Measurements from ENCODE around the gene GTF2A1L. TPM values are rescaled to one million over a fixed set of nuclear protein-coding genes. Genes with fewer than 3 reads are reported as not detected.
"Not testable (repeated sequence)": the region's sequence is repeated elsewhere in the genome, so short reads cannot be mapped to it uniquely, and the experiment has no call there.

Gene GTF2A1L
- total and polyA plus RNA-seq, 2 experiments from 2014 or later: 0.52 to 4.1 TPM

DNA sequence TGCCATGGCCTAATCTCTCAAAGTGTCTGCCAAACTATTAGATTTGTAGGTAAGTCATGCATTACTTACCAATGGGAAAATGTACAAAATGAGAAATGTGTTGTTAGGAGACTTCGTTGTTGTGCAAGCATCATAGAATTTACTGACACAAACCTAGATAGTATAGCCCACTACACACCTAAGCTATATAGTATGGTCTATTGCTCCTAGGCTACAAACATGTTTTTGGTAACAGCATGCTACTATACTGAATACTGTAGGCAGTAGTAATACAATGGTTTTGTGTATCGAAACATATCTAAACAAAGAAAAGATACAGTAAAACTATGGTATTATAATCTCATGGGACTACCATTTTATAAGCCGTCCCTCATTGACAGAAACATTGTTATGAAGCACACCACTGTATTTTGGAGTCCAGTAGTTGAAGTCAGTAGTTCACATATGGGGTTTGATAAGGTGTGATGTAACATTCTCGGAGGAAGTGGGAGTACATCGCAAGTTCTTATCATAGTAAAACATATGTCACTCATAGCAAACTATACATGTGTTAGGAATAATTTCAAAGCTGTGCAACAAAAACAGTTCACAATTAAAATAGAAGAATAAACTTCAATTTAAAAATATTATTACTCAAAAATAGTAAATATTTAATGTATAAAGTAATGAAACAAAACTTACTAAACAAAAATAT, 12.0 kb upstream of the GTF2A1L start:
- no peak for TF ChIP-seq EZH2 (IDR thresholded peaks at IDR 0.05; ENCODE audit: borderline replicate concordance)
- H3K27me3 ChIP-seq: no peaks in the 10 kb centered on the region
- DNase-seq (ENCODE audit: low spot score): no peak
- no peaks in the 10 kb centered on the region for H4K20me1 ChIP-seq (ENCODE audit: insufficient read depth, poor library complexity, severe bottlenecking)
- H3K9me3 ChIP-seq (ENCODE audit: low read depth): no peaks in the 10 kb centered on the region
- no peaks in the 10 kb centered on the region for H3K79me2 ChIP-seq
- no peaks in the 10 kb centered on the region for H3K4me1 ChIP-seq (ENCODE audit: insufficient read depth)
- no peaks in the 10 kb centered on the region for H3K36me3 ChIP-seq (replicated peaks; ENCODE audit: insufficient read depth, low read depth)
- no peaks in the 10 kb centered on the region for H3K9me2 ChIP-seq (replicated peaks; ENCODE audit: insufficient read depth)
- no peak overlapping the region for H3K4me3 ChIP-seq
- H2AFZ ChIP-seq: no peak overlapping the region
- no peak overlapping the region for H3K27ac ChIP-seq
- WGBS (ENCODE audit: low lambda C conversion rate, missing lambda C conversion rate): 92% methylated on average over 5 of the region's 5 CpGs
- no peak overlapping the region for H3K4me2 ChIP-seq

GRCh38 chr2:48607307-48608014, 10.2 kb upstream of the GTF2A1L start:
- Histone ChIP-seq H3K27me3 (no peaks in the 10 kb centered on the region), H3K27ac (no peak overlapping the region), H3K4me2 (no peak overlapping the region), H3K4me3 (no peak overlapping the region), H4K20me1 (ENCODE audit: insufficient read depth, poor library complexity, severe bottlenecking) (no peaks in the 10 kb centered on the region), H3K4me1 (ENCODE audit: insufficient read depth) (no peaks in the 10 kb centered on the region), H3K9me2 (replicated peaks; ENCODE audit: insufficient read depth) (no peaks in the 10 kb centered on the region), H2AFZ (no peak overlapping the region), H3K79me2 (no peaks in the 10 kb centered on the region), H3K9me3 (ENCODE audit: low read depth) (no peaks in the 10 kb centered on the region), H3K36me3 (replicated peaks; ENCODE audit: insufficient read depth, low read depth) (no peaks in the 10 kb centered on the region)
- TF ChIP-seq EZH2phosphoT487 (IDR thresholded peaks at IDR 0.05; ENCODE audit: low read depth, severe bottlenecking, unreplicated experiment): no peak
- no peak for TF ChIP-seq EZH2 (IDR thresholded peaks at IDR 0.05; ENCODE audit: borderline replicate concordance)
- TF ChIP-seq, protein P1, sequence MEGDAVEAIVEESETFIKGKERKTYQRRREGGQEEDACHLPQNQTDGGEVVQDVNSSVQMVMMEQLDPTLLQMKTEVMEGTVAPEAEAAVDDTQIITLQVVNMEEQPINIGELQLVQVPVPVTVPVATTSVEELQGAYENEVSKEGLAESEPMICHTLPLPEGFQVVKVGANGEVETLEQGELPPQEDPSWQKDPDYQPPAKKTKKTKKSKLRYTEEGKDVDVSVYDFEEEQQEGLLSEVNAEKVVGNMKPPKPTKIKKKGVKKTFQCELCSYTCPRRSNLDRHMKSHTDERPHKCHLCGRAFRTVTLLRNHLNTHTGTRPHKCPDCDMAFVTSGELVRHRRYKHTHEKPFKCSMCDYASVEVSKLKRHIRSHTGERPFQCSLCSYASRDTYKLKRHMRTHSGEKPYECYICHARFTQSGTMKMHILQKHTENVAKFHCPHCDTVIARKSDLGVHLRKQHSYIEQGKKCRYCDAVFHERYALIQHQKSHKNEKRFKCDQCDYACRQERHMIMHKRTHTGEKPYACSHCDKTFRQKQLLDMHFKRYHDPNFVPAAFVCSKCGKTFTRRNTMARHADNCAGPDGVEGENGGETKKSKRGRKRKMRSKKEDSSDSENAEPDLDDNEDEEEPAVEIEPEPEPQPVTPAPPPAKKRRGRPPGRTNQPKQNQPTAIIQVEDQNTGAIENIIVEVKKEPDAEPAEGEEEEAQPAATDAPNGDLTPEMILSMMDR (IDR thresholded peaks at IDR 0.05; ENCODE audit: poor library complexity): no peak
- WGBS (ENCODE audit: low lambda C conversion rate, missing lambda C conversion rate): 82% methylated on average over 10 of the region's 10 CpGs
- no peak for DNase-seq (ENCODE audit: low spot score)

DNA sequence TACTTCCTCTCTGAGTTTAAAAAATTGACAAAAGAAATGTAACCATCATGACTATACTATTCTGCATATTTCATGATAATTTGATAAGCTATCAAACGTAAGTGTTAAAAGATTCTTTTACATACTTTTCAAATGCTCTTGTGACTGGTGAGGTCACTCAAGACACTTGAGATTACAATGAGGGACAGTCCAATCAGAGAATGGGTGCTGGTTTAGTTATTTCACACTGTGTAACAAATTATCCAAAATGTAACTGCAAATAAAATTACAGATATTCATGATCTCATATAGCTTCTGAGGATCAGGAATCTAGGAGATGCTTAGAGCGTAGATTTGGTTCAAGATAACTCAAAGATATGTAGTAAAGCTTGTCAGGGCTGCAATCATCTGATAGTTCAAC, 4.4 kb upstream of the GTF2A1L start:
- no peaks in the 10 kb centered on the region for H3K9me2 ChIP-seq (replicated peaks; ENCODE audit: insufficient read depth)
- TF ChIP-seq EZH2phosphoT487 (IDR thresholded peaks at IDR 0.05; ENCODE audit: low read depth, severe bottlenecking, unreplicated experiment) (no peak), EZH2 (IDR thresholded peaks at IDR 0.05; ENCODE audit: borderline replicate concordance) (no peak)
- TF ChIP-seq, protein P1 (IDR thresholded peaks at IDR 0.05; ENCODE audit: poor library complexity): no peak
- H3K9me3 ChIP-seq (ENCODE audit: low read depth): no peaks in the 10 kb centered on the region
- H4K20me1 ChIP-seq (ENCODE audit: insufficient read depth, poor library complexity, severe bottlenecking): no peaks in the 10 kb centered on the region
- no peaks in the 10 kb centered on the region for H3K79me2 ChIP-seq
- WGBS (ENCODE audit: low lambda C conversion rate, missing lambda C conversion rate): 90% methylated on average over 2 of the region's 2 CpGs
- no peak overlapping the region for H3K4me2 ChIP-seq
- no peaks in the 10 kb centered on the region for H3K36me3 ChIP-seq (replicated peaks; ENCODE audit: insufficient read depth, low read depth)
- no peaks in the 10 kb centered on the region for H3K27me3 ChIP-seq
- H3K4me3 ChIP-seq: no peak overlapping the region
- H3K27ac ChIP-seq: no peak overlapping the region
- no peak overlapping the region for H2AFZ ChIP-seq
- DNase-seq (ENCODE audit: low spot score): no peak
- no peaks in the 10 kb centered on the region for H3K4me1 ChIP-seq (ENCODE audit: insufficient read depth)

DNA sequence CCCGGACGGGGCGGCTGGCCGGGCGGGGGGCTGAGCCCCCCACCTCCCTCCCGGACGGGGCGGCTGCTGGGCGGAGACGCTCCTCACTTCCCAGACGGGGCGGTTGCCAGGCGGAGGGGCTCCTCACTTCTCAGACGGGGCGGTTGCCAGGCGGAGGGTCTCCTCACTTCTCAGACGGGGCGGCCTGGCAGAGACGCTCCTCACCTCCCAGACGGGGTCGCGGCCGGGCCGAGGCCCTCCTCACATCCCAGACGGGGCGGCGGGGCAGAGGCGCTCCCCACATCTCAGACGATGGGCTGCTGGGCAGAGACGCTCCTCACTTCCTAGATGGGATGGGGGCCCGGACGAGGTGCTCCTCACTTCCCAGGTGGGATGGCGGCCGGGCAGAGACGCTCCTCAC, 3.1 kb upstream of the GTF2A1L start:
- DNase-seq (ENCODE audit: low spot score); H3K4me1 ChIP-seq (ENCODE audit: insufficient read depth); H3K27ac ChIP-seq: not testable (repeated sequence)

More for the DNA sequence above, 3.1 kb upstream of the GTF2A1L start:
- H3K9me3 ChIP-seq (ENCODE audit: low read depth); H3K4me3 ChIP-seq; H4K20me1 ChIP-seq (ENCODE audit: insufficient read depth, poor library complexity, severe bottlenecking); H3K27me3 ChIP-seq; H3K79me2 ChIP-seq; H2AFZ ChIP-seq; H3K36me3 ChIP-seq (replicated peaks; ENCODE audit: insufficient read depth, low read depth); H3K9me2 ChIP-seq (replicated peaks; ENCODE audit: insufficient read depth); H3K4me2 ChIP-seq: not testable (repeated sequence)
- WGBS (ENCODE audit: low lambda C conversion rate, missing lambda C conversion rate): 99% methylated on average over 12 of the region's 35 CpGs
